ENCODE measurements around the gene CCNK.
A peak's percentile ranks its signal among the peaks of the same experiment; 100 is the strongest.

Gene CCNK

DNA sequence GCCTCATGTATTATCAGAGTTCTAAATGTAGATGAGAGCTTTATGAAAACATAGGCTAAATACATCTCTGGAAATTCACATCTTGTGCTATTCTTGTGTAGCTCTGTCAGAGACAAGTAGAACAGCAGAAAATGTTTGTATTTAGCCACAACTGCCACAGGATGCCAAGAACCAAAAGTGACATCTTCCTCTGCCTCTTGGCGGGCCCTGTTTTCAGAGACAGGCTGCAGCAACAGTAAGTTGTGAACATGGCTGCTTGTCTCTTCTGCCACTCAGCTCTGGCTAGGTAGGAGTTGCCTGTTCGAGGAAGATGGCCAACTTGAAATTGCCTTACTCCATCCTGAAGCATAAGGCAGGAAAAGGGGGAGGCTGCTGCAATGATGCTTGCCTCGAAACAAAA, 30.9 kb upstream of the CCNK start:
- no peak overlapping the region for H3K27ac Mint-ChIP-seq
- no peaks in the 10 kb centered on the region for H3K9me3 Mint-ChIP-seq
- H3K36me3 Mint-ChIP-seq (ENCODE audit: low read depth): peaks cover 36% of the 10 kb centered on the region
- TF ChIP-seq, protein P1, sequence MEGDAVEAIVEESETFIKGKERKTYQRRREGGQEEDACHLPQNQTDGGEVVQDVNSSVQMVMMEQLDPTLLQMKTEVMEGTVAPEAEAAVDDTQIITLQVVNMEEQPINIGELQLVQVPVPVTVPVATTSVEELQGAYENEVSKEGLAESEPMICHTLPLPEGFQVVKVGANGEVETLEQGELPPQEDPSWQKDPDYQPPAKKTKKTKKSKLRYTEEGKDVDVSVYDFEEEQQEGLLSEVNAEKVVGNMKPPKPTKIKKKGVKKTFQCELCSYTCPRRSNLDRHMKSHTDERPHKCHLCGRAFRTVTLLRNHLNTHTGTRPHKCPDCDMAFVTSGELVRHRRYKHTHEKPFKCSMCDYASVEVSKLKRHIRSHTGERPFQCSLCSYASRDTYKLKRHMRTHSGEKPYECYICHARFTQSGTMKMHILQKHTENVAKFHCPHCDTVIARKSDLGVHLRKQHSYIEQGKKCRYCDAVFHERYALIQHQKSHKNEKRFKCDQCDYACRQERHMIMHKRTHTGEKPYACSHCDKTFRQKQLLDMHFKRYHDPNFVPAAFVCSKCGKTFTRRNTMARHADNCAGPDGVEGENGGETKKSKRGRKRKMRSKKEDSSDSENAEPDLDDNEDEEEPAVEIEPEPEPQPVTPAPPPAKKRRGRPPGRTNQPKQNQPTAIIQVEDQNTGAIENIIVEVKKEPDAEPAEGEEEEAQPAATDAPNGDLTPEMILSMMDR (IDR thresholded peaks at IDR 0.05): no peak
- H3K4me1 Mint-ChIP-seq: peaks cover 10% of the 10 kb centered on the region
- no peak for DNase-seq
- H3K27me3 Mint-ChIP-seq (ENCODE audit: low read depth, poor library complexity): no peaks in the 10 kb centered on the region
- H3K4me3 Mint-ChIP-seq: no peak overlapping the region

DNA sequence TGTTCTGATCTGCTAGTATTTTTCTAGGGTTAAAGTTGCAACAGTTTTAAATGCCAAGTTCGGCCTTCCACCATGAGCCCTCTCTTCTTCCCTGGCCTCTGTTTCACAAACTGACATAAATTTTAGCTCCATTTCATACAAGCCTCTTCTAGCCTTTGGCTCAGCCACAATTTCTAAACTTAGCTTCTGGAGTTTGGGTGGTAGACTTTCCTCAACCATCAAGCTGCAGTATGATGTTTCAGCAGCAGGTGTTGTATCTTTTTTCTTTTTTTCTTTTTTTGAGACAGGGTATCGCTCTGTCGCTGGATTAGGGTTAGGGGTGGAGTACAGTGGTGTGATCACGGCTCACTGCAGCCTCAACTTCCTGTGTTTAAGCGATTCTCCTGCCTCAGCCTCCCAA, 30.0 kb upstream of the CCNK start:
- H3K9me3 Mint-ChIP-seq: no peaks in the 10 kb centered on the region
- H3K27me3 Mint-ChIP-seq (ENCODE audit: low read depth, poor library complexity): no peaks in the 10 kb centered on the region
- TF ChIP-seq, protein P1 (IDR thresholded peaks at IDR 0.05): no peak
- H3K4me3 Mint-ChIP-seq: no peak overlapping the region
- H3K36me3 Mint-ChIP-seq (ENCODE audit: low read depth): peaks cover 37% of the 10 kb centered on the region
- DNase-seq: no peak
- H3K4me1 Mint-ChIP-seq: peaks cover 10% of the 10 kb centered on the region
- peak overlapping the region; percentile 87 for H3K27ac Mint-ChIP-seq

DNA sequence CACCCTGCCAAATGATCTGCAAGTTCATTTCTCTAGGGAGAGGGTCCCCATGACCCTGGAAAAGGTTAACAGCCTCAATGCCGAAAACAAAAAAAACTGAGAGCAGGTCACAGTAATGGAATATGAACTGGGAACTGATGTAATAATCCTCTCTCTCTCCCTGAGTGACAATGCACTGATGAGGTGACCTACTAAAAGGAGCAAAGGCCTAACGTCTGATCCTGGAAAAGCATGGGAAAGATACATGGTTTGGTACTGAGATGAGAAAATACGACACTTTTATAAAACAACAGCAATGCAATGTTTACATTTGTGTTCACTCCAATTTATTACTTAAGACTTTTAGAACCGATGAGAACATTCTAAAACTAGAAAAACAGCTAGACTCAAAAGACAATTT, 28.2 kb upstream of the CCNK start:
- Mint-ChIP-seq H3K36me3 (ENCODE audit: low read depth) (peaks cover 39% of the 10 kb centered on the region), H3K9me3 (no peaks in the 10 kb centered on the region), H3K4me1 (peaks cover 10% of the 10 kb centered on the region), H3K4me3 (no peak overlapping the region), H3K27me3 (ENCODE audit: low read depth, poor library complexity) (no peaks in the 10 kb centered on the region), H3K27ac (no peak overlapping the region)
- DNase-seq: no peak
- TF ChIP-seq, protein P1 (IDR thresholded peaks at IDR 0.05): no peak

DNA sequence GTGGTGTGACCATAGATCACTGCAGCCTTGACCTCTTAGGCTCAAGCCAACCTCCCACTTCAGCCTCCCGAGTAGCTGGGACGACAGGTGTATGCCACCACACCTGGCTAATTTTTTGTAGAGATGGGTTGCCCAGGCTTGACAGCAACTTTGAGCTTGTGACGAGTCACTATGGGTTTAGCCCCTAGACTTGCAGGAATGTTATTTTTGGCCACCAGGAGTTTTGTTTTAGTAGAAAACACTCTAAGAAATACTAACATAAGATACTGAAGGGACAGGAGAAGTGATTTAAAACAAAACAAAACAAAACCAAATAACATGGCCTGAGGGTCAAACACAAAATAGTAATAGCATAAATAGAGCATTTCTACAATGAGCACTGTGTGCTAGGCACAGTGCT, 27.0 kb upstream of the CCNK start:
- Mint-ChIP-seq H3K9me3 (no peaks in the 10 kb centered on the region), H3K4me3 (no peak overlapping the region), H3K4me1 (peaks cover 10% of the 10 kb centered on the region), H3K27ac (no peak overlapping the region), H3K27me3 (ENCODE audit: low read depth, poor library complexity) (no peaks in the 10 kb centered on the region), H3K36me3 (ENCODE audit: low read depth) (peaks cover 38% of the 10 kb centered on the region)
- DNase-seq: no peak
- TF ChIP-seq, protein P1 (IDR thresholded peaks at IDR 0.05): no peak

DNA sequence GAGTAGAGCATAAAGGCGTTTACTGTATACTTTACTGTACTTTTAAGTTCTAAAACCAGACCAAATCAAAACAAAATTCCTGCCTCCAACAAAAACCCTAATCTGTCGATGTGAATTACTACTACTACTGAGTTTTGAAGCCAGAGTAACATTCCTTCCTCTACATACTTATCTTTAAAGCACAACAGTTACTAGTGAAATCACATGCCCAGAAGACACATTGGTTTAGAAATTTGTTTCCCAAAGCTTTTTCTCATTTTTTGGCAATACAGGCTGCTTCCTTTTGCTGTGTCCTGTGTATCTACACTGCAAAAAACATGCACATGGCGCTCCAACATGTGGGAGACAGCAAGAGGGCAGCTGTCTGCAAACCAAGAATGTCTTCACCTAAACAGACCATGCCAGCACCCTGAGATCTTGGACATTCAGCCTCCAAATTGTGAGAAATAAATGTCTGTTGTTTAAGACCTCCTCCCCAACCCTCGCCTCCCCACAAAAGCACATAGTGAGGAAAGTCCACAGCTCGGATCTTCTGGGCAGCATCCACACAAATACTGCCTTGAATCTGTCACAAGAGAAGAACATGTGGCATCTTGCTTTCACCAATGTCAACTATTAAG, 21.6 kb upstream of the CCNK start:
- no peaks in the 10 kb centered on the region for H3K9me3 Mint-ChIP-seq
- no peak for DNase-seq
- H3K4me3 Mint-ChIP-seq: no peak overlapping the region
- peak overlapping the region; percentile 53 for H3K27ac Mint-ChIP-seq
- no peaks in the 10 kb centered on the region for H3K27me3 Mint-ChIP-seq (ENCODE audit: low read depth, poor library complexity)
- H3K36me3 Mint-ChIP-seq (ENCODE audit: low read depth): peaks cover 38% of the 10 kb centered on the region
- TF ChIP-seq, protein P1 (IDR thresholded peaks at IDR 0.05): no peak
- H3K4me1 Mint-ChIP-seq: peaks cover 6% of the 10 kb centered on the region

DNA sequence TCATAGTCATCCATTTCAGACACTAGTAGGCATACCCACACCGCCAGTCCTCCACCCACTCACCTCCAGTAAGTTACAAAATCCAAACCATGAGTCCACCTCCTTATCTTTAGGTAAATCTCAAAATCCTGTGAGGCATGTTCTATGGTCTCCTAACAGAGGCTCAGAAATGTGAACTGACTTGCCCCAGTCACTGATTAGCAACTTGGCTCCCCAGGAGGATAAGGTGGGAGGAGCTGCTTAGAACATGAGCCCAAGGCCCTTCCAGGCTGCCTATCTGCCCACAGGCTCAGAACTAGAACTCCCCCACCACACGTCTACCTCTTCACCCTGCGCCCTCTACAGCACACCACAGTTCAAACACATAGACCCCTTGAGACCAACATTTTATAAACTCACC, 20.4 kb upstream of the CCNK start:
- Mint-ChIP-seq H3K4me3 (no peak overlapping the region), H3K27ac (peak overlapping the region; percentile 3), H3K4me1 (peaks cover 6% of the 10 kb centered on the region), H3K27me3 (ENCODE audit: low read depth, poor library complexity) (no peaks in the 10 kb centered on the region), H3K9me3 (no peaks in the 10 kb centered on the region), H3K36me3 (ENCODE audit: low read depth) (peaks cover 32% of the 10 kb centered on the region)
- no peak for DNase-seq
- TF ChIP-seq, protein P1 (IDR thresholded peaks at IDR 0.05): no peak
